Measurements from ENCODE around the gene MANEA.

Gene MANEA

DNA sequence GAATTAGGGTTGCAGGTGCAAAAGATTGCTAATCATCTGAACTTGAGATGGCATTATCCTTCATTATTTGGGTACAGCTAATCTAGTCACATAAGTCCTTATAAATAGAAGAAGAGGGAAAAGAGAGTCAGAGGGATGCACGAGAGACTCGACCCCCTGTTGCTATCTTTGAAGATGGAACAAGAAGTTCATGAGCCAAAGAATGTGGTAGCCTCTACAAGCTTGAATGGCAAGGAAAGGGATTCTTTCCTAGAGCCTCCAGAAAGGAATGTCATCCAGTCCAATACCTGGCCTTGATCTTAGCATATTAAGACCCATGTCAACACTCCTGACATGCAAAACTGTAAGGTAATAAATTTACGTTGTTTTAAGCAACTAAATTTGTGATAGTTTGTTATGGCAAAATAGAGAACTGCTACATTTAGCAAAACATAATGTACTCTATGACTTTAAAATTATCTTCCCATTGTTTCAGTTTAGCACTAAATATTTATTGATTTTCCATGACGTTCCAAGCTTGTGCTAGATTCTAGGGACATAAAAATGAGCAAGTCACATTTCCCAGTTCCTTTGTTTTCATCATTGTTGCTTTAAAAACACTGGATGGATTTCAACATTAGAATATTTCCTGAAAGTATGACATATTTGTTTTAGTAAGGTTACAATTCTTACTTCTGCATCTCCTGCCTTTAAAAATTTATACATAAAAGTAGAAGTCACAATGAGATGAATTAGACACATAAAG lies 12.7 kb downstream of the MANEA start:
- TF ChIP-seq, protein P1, sequence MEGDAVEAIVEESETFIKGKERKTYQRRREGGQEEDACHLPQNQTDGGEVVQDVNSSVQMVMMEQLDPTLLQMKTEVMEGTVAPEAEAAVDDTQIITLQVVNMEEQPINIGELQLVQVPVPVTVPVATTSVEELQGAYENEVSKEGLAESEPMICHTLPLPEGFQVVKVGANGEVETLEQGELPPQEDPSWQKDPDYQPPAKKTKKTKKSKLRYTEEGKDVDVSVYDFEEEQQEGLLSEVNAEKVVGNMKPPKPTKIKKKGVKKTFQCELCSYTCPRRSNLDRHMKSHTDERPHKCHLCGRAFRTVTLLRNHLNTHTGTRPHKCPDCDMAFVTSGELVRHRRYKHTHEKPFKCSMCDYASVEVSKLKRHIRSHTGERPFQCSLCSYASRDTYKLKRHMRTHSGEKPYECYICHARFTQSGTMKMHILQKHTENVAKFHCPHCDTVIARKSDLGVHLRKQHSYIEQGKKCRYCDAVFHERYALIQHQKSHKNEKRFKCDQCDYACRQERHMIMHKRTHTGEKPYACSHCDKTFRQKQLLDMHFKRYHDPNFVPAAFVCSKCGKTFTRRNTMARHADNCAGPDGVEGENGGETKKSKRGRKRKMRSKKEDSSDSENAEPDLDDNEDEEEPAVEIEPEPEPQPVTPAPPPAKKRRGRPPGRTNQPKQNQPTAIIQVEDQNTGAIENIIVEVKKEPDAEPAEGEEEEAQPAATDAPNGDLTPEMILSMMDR (IDR thresholded peaks at IDR 0.05) = no peak
- peaks cover 45% of the 10 kb centered on the region for H3K36me3 Mint-ChIP-seq (ENCODE audit: low read depth)

DNA sequence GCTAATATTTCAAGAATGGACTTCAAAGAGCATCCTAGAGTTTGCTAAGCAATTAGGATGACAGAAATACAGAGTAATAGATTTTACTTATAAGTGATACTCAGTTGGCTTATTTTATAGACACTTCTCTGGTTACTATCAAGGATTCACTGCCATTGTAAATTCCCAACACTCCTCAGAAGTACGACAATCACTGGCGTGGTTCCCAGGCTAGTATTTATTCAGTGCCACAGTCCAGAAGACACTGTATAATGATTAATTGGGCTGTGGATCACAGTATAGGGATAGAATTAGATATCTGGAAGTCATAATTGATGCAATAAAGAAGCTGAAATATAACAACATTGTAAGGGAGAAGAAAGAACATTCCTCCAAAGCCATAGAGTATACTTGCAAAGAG lies 15.7 kb downstream of the MANEA start:
- no peaks in the 10 kb centered on the region for H3K27me3 Mint-ChIP-seq (ENCODE audit: low read depth, poor library complexity)
- H3K4me3 Mint-ChIP-seq = no peak overlapping the region
- peaks cover 10% of the 10 kb centered on the region for H3K9me3 Mint-ChIP-seq
- H3K36me3 Mint-ChIP-seq (ENCODE audit: low read depth) = peaks cover 31% of the 10 kb centered on the region
- TF ChIP-seq, protein P1 (IDR thresholded peaks at IDR 0.05) = no peak
- H3K27ac Mint-ChIP-seq = no peak overlapping the region
- no peaks in the 10 kb centered on the region for H3K4me1 Mint-ChIP-seq
- DNase-seq = no peak

More for the DNA sequence above, 12.7 kb downstream of the MANEA start:
- H3K9me3 Mint-ChIP-seq = peaks cover 13% of the 10 kb centered on the region
- DNase-seq = no peak
- no peaks in the 10 kb centered on the region for H3K27me3 Mint-ChIP-seq (ENCODE audit: low read depth, poor library complexity)
- H3K4me3 Mint-ChIP-seq = no peak overlapping the region
- no peaks in the 10 kb centered on the region for H3K4me1 Mint-ChIP-seq
- H3K27ac Mint-ChIP-seq = no peak overlapping the region

DNA sequence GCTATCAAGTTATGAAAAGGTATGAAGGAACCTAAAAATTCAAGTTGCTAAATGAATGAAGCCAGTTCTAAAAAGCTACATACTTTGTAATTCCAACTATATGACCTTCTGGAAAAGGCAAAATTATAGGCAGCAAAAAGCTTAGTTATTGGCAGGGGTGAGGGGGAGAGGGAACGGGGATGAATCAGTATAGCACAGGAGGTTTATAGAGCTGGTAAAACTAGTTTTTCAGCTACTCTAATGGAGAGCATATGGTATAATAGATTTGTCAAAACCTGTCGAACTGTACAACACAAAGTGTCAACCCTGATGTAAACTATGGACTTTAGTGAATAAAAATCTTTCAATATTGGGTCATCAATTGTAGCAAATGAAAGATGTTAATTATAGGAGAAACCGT lies 18.7 kb downstream of the MANEA start:
- TF ChIP-seq, protein P1 (IDR thresholded peaks at IDR 0.05) = no peak
- Mint-ChIP-seq H3K27ac (no peak overlapping the region), H3K4me3 (no peak overlapping the region), H3K36me3 (ENCODE audit: low read depth) (peaks cover 17% of the 10 kb centered on the region), H3K27me3 (ENCODE audit: low read depth, poor library complexity) (no peaks in the 10 kb centered on the region), H3K9me3 (peaks cover 10% of the 10 kb centered on the region), H3K4me1 (no peaks in the 10 kb centered on the region)
- DNase-seq = no peak

DNA sequence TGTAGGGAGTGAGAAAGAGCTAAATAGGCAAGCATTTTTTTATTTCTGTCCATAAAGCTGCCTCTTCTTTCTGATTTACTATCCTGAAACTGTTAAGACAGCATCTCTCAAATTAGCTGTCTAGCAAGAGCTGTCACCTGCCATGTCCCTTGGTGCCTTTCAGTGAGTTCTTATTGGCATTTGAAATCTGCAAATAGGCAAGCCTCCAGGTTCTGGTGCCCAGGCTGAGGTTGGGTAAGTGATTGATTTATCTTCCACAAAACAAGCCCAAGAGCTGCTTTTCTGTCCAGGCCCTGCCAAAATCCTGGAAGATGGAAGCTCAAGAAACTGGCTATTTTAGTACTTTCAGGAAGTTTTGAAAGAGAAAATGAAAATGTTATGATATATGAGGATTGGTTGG lies 22.4 kb downstream of the MANEA start:
- Mint-ChIP-seq H3K27ac (no peak overlapping the region), H3K4me3 (no peak overlapping the region), H3K9me3 (no peaks in the 10 kb centered on the region), H3K27me3 (ENCODE audit: low read depth, poor library complexity) (no peaks in the 10 kb centered on the region), H3K36me3 (ENCODE audit: low read depth) (peaks cover 6% of the 10 kb centered on the region), H3K4me1 (no peaks in the 10 kb centered on the region)
- no peak for DNase-seq
- TF ChIP-seq, protein P1 (IDR thresholded peaks at IDR 0.05) = no peak

DNA sequence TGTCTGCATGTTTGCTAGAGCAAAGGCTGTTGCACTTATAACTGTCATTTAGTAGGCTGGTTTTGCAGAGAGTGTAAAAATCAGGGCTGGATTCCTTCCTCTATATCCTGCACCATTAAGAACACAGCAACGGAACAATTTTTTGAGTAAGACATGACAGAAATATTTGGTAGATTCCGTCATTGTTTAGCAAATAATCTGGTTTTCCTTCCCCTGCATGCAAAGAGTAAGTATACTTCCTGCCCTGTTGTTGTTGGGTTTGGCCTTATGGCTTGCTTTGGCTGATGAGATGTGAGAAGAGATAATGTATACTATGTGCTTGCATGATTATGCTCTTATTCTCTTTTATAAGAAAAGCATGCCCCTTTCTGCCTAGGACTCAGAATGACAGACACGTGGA lies 23.8 kb downstream of the MANEA start:
- DNase-seq = no peak
- Mint-ChIP-seq H3K27ac (no peak overlapping the region), H3K4me3 (no peak overlapping the region), H3K36me3 (ENCODE audit: low read depth) (peaks cover 6% of the 10 kb centered on the region), H3K9me3 (no peaks in the 10 kb centered on the region), H3K4me1 (no peaks in the 10 kb centered on the region), H3K27me3 (ENCODE audit: low read depth, poor library complexity) (no peaks in the 10 kb centered on the region)
- TF ChIP-seq, protein P1 (IDR thresholded peaks at IDR 0.05) = no peak

DNA sequence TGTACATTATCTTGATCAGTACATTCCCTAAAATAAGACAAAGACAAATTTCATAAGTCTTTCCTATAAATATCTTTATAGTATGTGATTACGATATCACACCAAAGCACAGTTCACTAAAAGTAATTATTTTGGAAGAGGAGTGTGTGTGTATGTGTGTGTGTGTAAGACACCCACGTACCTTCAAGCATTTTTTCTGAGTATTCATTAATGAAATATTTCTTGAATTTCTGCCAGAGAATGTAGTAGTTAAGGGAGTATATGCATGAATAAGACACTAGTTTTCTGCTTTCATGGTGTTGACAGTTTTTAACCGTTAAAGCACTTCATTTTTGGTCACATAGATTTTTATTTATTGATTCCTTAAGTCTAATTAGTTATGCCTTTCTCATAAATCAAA lies 36.8 kb downstream of the MANEA start:
- Mint-ChIP-seq H3K4me1 (no peaks in the 10 kb centered on the region), H3K27me3 (ENCODE audit: low read depth, poor library complexity) (no peaks in the 10 kb centered on the region), H3K36me3 (ENCODE audit: low read depth) (no peaks in the 10 kb centered on the region), H3K9me3 (no peaks in the 10 kb centered on the region), H3K27ac (no peak overlapping the region), H3K4me3 (no peak overlapping the region)
- TF ChIP-seq, protein P1 (IDR thresholded peaks at IDR 0.05) = no peak
- DNase-seq = no peak

All from nephron progenitor cell (in vitro differentiated cells).